ENCODE data around the gene THOC6.

The THOC6 gene

DNA sequence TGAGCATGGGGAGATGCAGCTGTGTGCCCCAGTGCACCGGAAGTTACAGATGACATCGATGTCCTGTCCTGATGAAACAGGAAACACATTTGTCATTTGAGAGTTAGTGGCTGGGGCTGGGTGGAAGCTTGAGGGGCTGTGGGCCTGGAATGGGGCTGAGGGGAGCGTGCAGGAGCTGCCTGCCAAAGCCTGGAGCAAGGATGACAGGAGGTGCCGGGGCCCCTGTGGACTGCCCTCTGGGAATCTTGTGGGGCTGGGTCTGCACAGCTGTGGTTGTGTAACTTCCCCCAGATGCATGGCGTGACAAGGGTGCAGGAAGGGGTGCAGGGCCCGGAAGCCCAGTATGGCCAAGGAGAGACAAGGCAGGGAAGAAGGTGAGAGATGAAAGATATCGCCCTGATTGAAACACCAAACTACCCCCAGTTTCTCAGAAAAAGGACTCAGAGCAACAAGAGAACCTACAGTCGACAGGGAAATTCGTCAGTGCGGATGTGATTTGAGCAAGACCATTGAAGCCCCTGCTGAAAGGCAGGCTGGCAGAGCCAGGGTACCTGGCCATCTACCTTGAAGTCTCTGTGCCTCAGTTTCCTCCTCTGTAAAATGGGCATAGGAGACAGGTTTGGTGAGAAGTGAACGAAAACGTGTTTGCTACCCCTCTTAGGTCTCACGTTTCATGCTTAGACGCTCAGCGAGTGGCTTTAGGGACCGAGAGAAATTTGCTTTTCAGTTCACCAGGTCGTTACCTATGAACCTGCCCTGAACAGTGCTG is 31.3 kb downstream of the THOC6 start:
- TF ChIP-seq ZBTB7A (IDR thresholded peaks at IDR 0.05; ENCODE audit: low read depth) (no peak), FOXM1 (IDR thresholded peaks at IDR 0.05; ENCODE audit: borderline replicate concordance, low read depth) (no peak), TCF12 (IDR thresholded peaks at IDR 0.05; ENCODE audit: low read depth) (no peak), TAF1 (IDR thresholded peaks at IDR 0.05; ENCODE audit: low read depth) (no peak), REST (IDR thresholded peaks at IDR 0.05; ENCODE audit: low read depth) (no peak), YY1 (IDR thresholded peaks at IDR 0.05; ENCODE audit: low read depth) (no peak), NFIC (IDR thresholded peaks at IDR 0.05) (no peak), RAD21 (IDR thresholded peaks at IDR 0.05; ENCODE audit: low read depth) (no peak), MAX (IDR thresholded peaks at IDR 0.05) (no peak), EP300 (IDR thresholded peaks at IDR 0.05; ENCODE audit: borderline replicate concordance) (no peak), EGR1 (IDR thresholded peaks at IDR 0.05) (no peak), TEAD4 (IDR thresholded peaks at IDR 0.05) (no peak), CREB1 (IDR thresholded peaks at IDR 0.05; ENCODE audit: low read depth) (no peak), CEBPB (IDR thresholded peaks at IDR 0.05) (no peak)
- TF ChIP-seq, protein P1, sequence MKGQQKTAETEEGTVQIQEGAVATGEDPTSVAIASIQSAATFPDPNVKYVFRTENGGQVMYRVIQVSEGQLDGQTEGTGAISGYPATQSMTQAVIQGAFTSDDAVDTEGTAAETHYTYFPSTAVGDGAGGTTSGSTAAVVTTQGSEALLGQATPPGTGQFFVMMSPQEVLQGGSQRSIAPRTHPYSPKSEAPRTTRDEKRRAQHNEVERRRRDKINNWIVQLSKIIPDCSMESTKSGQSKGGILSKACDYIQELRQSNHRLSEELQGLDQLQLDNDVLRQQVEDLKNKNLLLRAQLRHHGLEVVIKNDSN (IDR thresholded peaks at IDR 0.05), result no peak

- TF ChIP-seq FOXM1 (IDR thresholded peaks at IDR 0.05; ENCODE audit: borderline replicate concordance, low read depth), result no peak
- TF ChIP-seq EP300 (IDR thresholded peaks at IDR 0.05; ENCODE audit: borderline replicate concordance), result no peak
- TF ChIP-seq NFIC (IDR thresholded peaks at IDR 0.05), result no peak
- TF ChIP-seq EGR1 (IDR thresholded peaks at IDR 0.05), result no peak
- no peak for TF ChIP-seq TAF1 (IDR thresholded peaks at IDR 0.05; ENCODE audit: low read depth)
- no peak for TF ChIP-seq YY1 (IDR thresholded peaks at IDR 0.05; ENCODE audit: low read depth)
- TF ChIP-seq, protein P1 (IDR thresholded peaks at IDR 0.05), result no peak
- no peak for TF ChIP-seq MAX (IDR thresholded peaks at IDR 0.05)
- TF ChIP-seq REST (IDR thresholded peaks at IDR 0.05; ENCODE audit: low read depth), result no peak
- TF ChIP-seq TCF12 (IDR thresholded peaks at IDR 0.05; ENCODE audit: low read depth), result no peak
- TF ChIP-seq ZBTB7A (IDR thresholded peaks at IDR 0.05; ENCODE audit: low read depth), result no peak
- no peak for TF ChIP-seq CREB1 (IDR thresholded peaks at IDR 0.05; ENCODE audit: low read depth)
- no peak for TF ChIP-seq CEBPB (IDR thresholded peaks at IDR 0.05)
- no peak for TF ChIP-seq TEAD4 (IDR thresholded peaks at IDR 0.05)
- TF ChIP-seq RAD21 (IDR thresholded peaks at IDR 0.05; ENCODE audit: low read depth), result no peak
These were observed 32.7 kb downstream of the THOC6 start for GRCh38 chr16:3056336-3057180.

DNA sequence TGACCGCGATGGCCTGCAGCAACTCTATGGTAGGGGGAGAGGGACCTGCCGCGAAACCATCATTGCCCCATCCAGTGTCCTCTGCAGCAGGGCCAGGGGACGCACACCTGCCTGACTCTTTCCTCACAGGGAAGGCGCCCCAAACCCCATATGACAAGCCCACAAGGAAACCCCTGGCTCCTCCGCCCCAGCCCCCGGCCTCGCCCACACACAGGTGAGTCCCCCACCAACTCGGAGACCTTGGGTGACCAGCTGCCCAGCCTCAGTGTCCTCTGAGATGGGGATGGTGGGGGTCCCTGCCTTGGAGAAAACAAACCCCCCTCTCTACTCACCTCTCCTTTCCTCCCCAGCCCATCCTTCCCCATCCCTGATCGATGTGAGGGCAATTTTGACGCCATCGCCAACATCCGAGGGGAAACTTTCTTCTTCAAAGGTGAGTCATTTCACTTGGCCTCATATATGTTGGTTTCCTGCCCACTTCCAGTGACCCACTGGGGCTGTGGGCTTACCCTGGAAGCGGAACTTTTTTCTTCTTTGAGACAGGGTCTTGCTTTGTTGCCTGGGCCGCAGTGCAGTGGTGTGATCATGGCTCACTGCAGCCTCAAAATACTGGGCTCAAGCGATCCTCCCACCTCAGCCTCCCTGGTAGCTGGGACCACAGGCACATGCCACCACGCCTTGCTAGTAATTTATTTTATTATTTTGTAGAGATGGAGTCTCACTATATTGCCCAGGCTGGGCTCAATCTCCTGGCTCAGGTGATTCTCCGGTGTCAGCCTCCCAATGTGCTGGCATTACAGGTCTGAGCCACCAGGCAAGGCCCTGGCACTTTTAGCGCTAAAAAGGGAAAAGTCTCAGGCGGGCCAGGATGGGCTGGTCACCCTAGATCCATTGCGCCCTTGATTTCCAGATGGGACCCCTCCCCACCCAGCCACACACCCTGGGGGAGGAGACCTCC is 33.6 kb downstream of the THOC6 start:
- TF ChIP-seq EGR1 (IDR thresholded peaks at IDR 0.05) (no peak), FOXM1 (IDR thresholded peaks at IDR 0.05; ENCODE audit: borderline replicate concordance, low read depth) (no peak), TEAD4 (IDR thresholded peaks at IDR 0.05) (no peak), REST (IDR thresholded peaks at IDR 0.05; ENCODE audit: low read depth) (no peak), RAD21 (IDR thresholded peaks at IDR 0.05; ENCODE audit: low read depth) (no peak), MAX (IDR thresholded peaks at IDR 0.05) (no peak), NFIC (IDR thresholded peaks at IDR 0.05) (no peak), CEBPB (IDR thresholded peaks at IDR 0.05) (no peak), TCF12 (IDR thresholded peaks at IDR 0.05; ENCODE audit: low read depth) (no peak)
- TF ChIP-seq, protein P1 (IDR thresholded peaks at IDR 0.05), result no peak

All from Ishikawa (cell line).